SU-DHL-6 (cell line): Measurements from ENCODE around the gene CHSY1.
"Not testable (repeated sequence)": the region's sequence is repeated elsewhere in the genome, so short reads cannot be mapped to it uniquely, and the experiment has no call there.

Experiments used
- H2AFZ ChIP-seq: fragments of 200-600 bp; sonication (generic); 2 replicates; pipeline ENCODE4 v1.6.1; 2014; ENCODE audit warnings: low read depth, mild to moderate bottlenecking, moderate library complexity, mixed read lengths, antibody characterized with exemption, low read length; ENCODE audit not compliant: severe bottlenecking
- H3F3A ChIP-seq: fragments of 200-600 bp; shearing (Covaris generic); 2 replicates; pipeline ENCODE4 v1.6.0; 2016; ENCODE audit warnings: antibody characterized with exemption, mild to moderate bottlenecking; ENCODE audit not compliant: insufficient read depth
- H3K27ac ChIP-seq: fragments of 200-600 bp; sonication (generic); 2 replicates; pipeline ENCODE4 v1.5.1; 2016; ENCODE audit warnings: low read depth, mild to moderate bottlenecking, low read length, moderate library complexity, mixed read lengths
- H3K27me3 ChIP-seq: fragments of 200-600 bp; sonication (generic), shearing (Covaris generic); 2 replicates; pipeline ENCODE4 v1.6.0; 2014; ENCODE audit warnings: mild to moderate bottlenecking, low read length
- H3K36me3 ChIP-seq: fragments of 200-600 bp; sonication (generic); 2 replicates; pipeline ENCODE4 v1.6.1; 2014; ENCODE audit warnings: mild to moderate bottlenecking, low read length, mixed read lengths
- H3K4me2 ChIP-seq: fragments of 300-600, 200-600 bp; shearing (Covaris generic), sonication (generic); 2 replicates; pipeline ENCODE4 v1.6.0; 2014; ENCODE audit warnings: low read length, low read depth, mild to moderate bottlenecking; ENCODE audit not compliant: poor library complexity, severe bottlenecking
- H3K4me3 ChIP-seq: fragments of 200-600 bp; sonication (generic); 2 replicates; pipeline ENCODE4 v1.5.1; 2014; ENCODE audit warnings: antibody characterized with exemption, low read length, mild to moderate bottlenecking, mixed read lengths; ENCODE audit not compliant: insufficient read depth, poor library complexity, severe bottlenecking
- H3K79me2 ChIP-seq: fragments of 200-600 bp; sonication (generic); 2 replicates; pipeline ENCODE4 v1.6.1; 2014; ENCODE audit warnings: mild to moderate bottlenecking, low read length, moderate library complexity; ENCODE audit not compliant: insufficient read depth
- H3K9ac ChIP-seq: fragments of 200-600 bp; sonication (generic); 2 replicates; pipeline ENCODE4 v1.7.0; 2014; ENCODE audit warnings: mild to moderate bottlenecking, low read length
- H3K9me2 ChIP-seq: fragments of 200-600 bp; sonication (generic); replicated peaks from 2 replicates; pipeline ENCODE4 v1.6.1; 2014; ENCODE audit warnings: low read length; ENCODE audit not compliant: insufficient read depth
- H3K9me3 ChIP-seq: fragments of 200-600 bp; sonication (generic); 2 replicates; pipeline ENCODE4 v1.6.1; 2014; ENCODE audit warnings: low read length, mixed read lengths; ENCODE audit not compliant: insufficient read depth
- H4K20me1 ChIP-seq: fragments of 200-600 bp; sonication (generic); 2 replicates; pipeline ENCODE4 v1.6.1; 2014; ENCODE audit warnings: low read depth, mild to moderate bottlenecking, antibody characterized with exemption, low read length, moderate library complexity, mixed read lengths
- CTCF ChIP-seq: fragments of 200-600 bp; sonication (generic); IDR thresholded peaks from one replicate; pipeline ENCODE4 v1.5.1; 2017; ENCODE audit warnings: antibody characterized with exemption, mild to moderate bottlenecking, low read length, moderate library complexity; ENCODE audit not compliant: insufficient read depth, poor library complexity, severe bottlenecking
- EZH2phosphoT487 ChIP-seq: fragments of 200-600 bp; sonication (generic), shearing (Covaris generic); conservative IDR thresholded peaks from 2 replicates; pipeline ENCODE4 v1.6.1; 2018; ENCODE audit warnings: mild to moderate bottlenecking, antibody characterized with exemption, low read length, moderate library complexity, mixed read lengths

The CHSY1 gene

DNA sequence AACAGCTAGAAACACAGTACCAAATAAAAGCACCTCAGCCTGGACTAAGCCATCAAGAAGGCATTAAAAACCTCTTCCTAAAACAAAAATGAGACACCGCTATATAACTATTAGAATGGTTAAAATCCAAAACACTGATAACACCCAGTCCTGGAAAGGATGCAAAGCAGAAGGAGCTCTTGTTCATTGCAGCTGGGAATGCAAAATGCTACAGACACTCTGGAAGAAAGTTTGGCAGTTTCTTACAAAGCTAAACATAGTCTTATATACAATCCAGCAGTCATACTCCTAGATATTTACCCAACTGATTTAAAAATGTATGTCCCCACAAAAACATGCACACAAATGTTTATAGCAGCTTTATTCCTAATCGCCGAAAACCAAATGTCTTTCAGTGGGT is 35.7 kb downstream of the CHSY1 start:
- Histone ChIP-seq H2AFZ (no peak overlapping the region), H3K79me2 (peaks cover 79% of the 10 kb centered on the region), H4K20me1 (peaks cover 12% of the 10 kb centered on the region; the same call in 1 of the 2 replicates), H3K9ac (no peak overlapping the region), H3F3A (no peaks in the 10 kb centered on the region; the same call in 1 of the 2 replicates), H3K36me3 (no peaks in the 10 kb centered on the region), H3K27me3 (no peaks in the 10 kb centered on the region), H3K4me3 (no peak overlapping the region), H3K4me2 (no peak overlapping the region), H3K27ac (no peak overlapping the region), H3K9me2 (no peaks in the 10 kb centered on the region), H3K9me3 (no peaks in the 10 kb centered on the region)
- no peak for TF ChIP-seq CTCF
- TF ChIP-seq EZH2phosphoT487, result no peak

DNA sequence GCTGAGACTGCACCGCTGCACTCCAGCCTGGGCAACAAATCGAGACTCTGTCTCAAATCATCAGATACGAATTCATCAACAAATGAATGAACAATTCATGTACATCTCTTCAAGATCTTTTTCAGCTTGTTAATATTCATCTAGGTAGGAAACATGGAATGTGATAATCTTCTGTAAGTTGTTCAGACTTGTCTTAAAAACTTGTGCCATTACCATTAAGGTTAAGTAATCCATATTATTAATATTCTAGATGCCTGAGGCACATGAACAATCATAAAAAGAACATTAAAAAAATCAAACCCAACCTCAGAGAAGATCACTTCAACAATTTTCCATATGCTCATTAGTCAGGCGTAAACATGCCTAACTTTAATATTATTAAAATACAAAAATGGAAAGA is 36.2 kb downstream of the CHSY1 start:
- no peaks in the 10 kb centered on the region for H3K9me2 ChIP-seq
- TF ChIP-seq EZH2phosphoT487, result no peak
- TF ChIP-seq CTCF, result no peak
- no peak overlapping the region for H2AFZ ChIP-seq
- H3K9me3 ChIP-seq, result no peaks in the 10 kb centered on the region
- no peak overlapping the region for H3K9ac ChIP-seq
- H4K20me1 ChIP-seq, result peaks cover 12% of the 10 kb centered on the region; the same call in 1 of the 2 replicates
- H3K4me2 ChIP-seq, result no peak overlapping the region
- H3K4me3 ChIP-seq, result no peak overlapping the region
- H3K27ac ChIP-seq, result no peak overlapping the region
- H3F3A ChIP-seq, result peaks cover 1% of the 10 kb centered on the region; the same call in 1 of the 2 replicates
- no peaks in the 10 kb centered on the region for H3K36me3 ChIP-seq
- peaks cover 77% of the 10 kb centered on the region for H3K79me2 ChIP-seq
- H3K27me3 ChIP-seq, result no peaks in the 10 kb centered on the region

DNA sequence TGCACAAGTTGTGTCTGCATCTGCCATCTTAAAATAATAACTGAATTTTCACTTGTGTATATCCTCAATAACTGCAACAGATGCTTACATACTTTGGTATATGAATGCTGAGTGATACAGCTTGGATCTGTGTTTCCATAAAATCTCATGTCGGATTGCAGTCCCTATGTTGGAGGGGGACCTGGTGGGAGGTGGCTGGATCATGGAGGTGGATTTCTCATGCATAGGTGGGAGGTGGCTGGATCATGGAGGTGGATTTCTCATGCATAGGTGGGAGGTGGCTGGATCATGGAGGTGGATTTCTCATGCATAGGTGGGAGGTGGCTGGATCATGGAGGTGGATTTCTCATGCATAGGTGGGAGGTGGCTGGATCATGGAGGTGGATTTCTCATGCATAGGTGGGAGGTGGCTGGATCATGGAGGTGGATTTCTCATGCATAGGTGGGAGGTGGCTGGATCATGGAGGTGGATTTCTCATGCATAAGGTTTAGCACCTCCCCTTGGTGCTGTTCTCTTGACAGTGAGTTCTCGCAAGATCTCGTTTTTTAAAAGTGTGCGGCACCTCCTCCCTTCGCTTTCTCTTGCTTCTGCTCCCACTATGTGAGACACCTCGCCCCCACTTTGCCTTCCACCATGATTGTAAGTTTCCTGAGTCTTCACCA is 37.3 kb downstream of the CHSY1 start:
- H3F3A ChIP-seq, H3K9me3 ChIP-seq, H3K4me3 ChIP-seq, H3K36me3 ChIP-seq, H3K9ac ChIP-seq, H3K27me3 ChIP-seq, H3K9me2 ChIP-seq, H3K27ac ChIP-seq, H2AFZ ChIP-seq, H3K4me2 ChIP-seq: not testable (repeated sequence)
- Histone ChIP-seq H3K79me2 (peaks cover 77% of the 10 kb centered on the region), H4K20me1 (peaks cover 22% of the 10 kb centered on the region; the same call in 1 of the 2 replicates)

- H3K79me2 ChIP-seq, result peaks cover 79% of the 10 kb centered on the region
- no peak overlapping the region for H3K27ac ChIP-seq
- no peak overlapping the region for H3K9ac ChIP-seq
- no peaks in the 10 kb centered on the region for H3K9me2 ChIP-seq
- H3K4me3 ChIP-seq, result no peak overlapping the region
- peaks cover 27% of the 10 kb centered on the region; the same call in 1 of the 2 replicates for H4K20me1 ChIP-seq
- no peaks in the 10 kb centered on the region for H3K9me3 ChIP-seq
- no peak for TF ChIP-seq CTCF
- no peak for TF ChIP-seq EZH2phosphoT487
- H2AFZ ChIP-seq, result no peak overlapping the region
- H3K27me3 ChIP-seq, result no peaks in the 10 kb centered on the region
- H3K36me3 ChIP-seq, result no peaks in the 10 kb centered on the region
- H3K4me2 ChIP-seq, result no peak overlapping the region
- peaks cover 8% of the 10 kb centered on the region; the same call in 1 of the 2 replicates for H3F3A ChIP-seq
Measured at GRCh38 chr15:101213570-101213969, 38.3 kb downstream of the CHSY1 start.
